GM12892 (cell line): Measurements from ENCODE around the gene PCED1B.
"Not testable (repeated sequence)": the region's sequence is repeated elsewhere in the genome, so short reads cannot be mapped to it uniquely, and the experiment has no call there.

ENCODE experiments used
- DNase-seq: peaks from one replicate; pipeline ENCODE4 v3.0.0; 2011; ENCODE audit not compliant: insufficient read length
- FAIRE-seq: peaks from 2 replicates; lab custom pipeline; 2011; peaks lifted over from hg19 to GRCh38; lab: Jason Lieb, UNC
- POLR2A ChIP-seq: IDR thresholded peaks from 2 replicates; pipeline ENCODE4 v1.6.1; 2011; ENCODE audit warnings: low read depth, low read length, control low read depth
- POLR2AphosphoS5 ChIP-seq: IDR thresholded peaks from 2 replicates; pipeline ENCODE4 v1.6.1; 2011; ENCODE audit warnings: low read depth, low read length, control low read depth
- TAF1 ChIP-seq: IDR thresholded peaks from 2 replicates; pipeline ENCODE4 v1.6.1; 2011; ENCODE audit warnings: low read depth, mild to moderate bottlenecking, control low read depth, low read length, borderline replicate concordance

Gene PCED1B

GRCh38 chr12:47165934-47166333, 86.5 kb downstream of the PCED1B start:
- TF ChIP-seq POLR2AphosphoS5 (no peak), TAF1 (no peak), POLR2A (no peak)
- FAIRE-seq (no peak), DNase-seq (no peak)

- FAIRE-seq (no peak), DNase-seq (no peak)
- TF ChIP-seq POLR2A (no peak), TAF1 (no peak), POLR2AphosphoS5 (no peak)
Measured at GRCh38 chr12:47166365-47166764, 86.9 kb downstream of the PCED1B start.

- not testable (repeated sequence) for FAIRE-seq
Measured at GRCh38 chr12:47170281-47170680, 90.9 kb downstream of the PCED1B start.

DNA sequence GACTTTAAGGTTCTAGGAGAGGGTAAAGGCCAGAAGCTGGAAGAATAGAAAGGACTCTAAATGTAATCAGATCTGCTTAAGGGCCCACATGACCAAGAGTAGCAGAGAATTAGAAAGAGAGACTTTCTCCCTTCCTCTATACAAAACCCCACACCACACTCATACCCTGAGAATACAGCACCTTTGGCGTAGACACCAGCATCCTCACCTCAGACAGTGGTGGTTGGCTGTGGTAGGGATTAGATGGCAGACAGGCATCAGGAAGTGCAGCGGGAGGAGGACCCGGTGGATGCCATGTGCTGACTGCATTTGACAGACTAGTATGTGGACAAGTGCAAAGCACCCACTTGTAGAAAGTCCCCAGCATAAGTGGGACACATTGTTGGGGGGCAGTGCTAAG, 98.6 kb downstream of the PCED1B start:
- no peak for FAIRE-seq
- DNase-seq: no peak
- TF ChIP-seq TAF1 (no peak), POLR2A (no peak), POLR2AphosphoS5 (no peak)

More at GRCh38 chr12:47170281-47170680, 90.9 kb downstream of the PCED1B start:
- DNase-seq: not testable (repeated sequence)

DNA sequence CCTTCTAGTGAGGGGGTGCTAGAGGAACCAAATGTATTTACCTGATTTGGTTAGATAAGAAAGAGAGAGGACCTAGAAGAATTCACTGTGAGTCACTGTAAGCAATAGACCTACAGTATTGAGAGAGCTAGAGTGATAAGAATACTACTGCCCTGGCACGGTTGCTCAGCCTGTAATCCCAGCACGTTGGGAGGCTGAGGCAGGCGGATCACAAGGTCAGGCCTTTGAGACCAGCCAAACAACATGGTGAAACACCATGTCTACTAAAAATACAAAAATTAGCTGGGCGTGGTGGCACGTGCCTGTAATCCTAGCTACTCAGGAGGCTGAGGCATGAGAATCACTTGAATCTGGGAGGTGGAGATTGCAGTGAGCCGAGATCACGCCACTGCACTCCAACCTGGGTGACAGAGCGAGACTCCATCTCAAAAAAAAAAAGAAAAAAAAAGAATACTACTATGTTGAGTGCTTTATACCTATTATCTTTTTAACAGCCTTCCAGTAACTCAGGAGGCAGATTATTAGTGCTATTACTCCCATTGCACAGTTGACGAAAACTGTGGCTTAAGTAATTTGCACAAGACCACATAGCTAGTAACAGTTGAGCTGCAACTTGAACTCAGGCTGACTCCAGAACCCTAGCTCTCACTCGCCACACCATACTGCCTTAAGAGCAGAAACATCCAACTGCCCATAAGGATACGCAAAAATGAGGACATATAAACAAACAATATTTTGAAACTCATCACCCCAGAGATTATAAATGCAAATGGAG, 102.9 kb downstream of the PCED1B start:
- not testable (repeated sequence) for DNase-seq, FAIRE-seq

DNA sequence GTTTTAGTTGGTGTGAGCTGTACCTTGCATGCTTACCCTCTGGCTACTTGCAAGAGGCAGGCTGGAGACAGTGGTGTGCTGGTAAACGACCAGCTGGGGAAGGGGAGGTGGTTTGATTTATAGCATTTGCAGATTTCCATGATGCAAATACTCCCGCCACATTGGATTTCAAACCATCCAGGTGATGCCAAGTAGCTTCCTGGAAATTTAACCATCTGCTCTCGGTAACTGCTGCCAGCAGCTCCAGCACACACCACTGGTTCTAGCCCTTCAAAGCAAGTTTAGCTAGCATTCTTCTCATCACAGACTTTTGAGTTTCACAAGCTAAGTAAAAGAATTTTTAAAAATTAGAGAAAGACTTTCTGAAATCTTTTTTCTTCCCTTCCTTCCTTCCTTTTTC, 104.8 kb downstream of the PCED1B start:
- TF ChIP-seq TAF1: no peak
- DNase-seq (no peak), FAIRE-seq (no peak)

GRCh38 chr12:47184813-47185212, 105.4 kb downstream of the PCED1B start:
- no peak for FAIRE-seq
- DNase-seq: no peak
- no peak for TF ChIP-seq POLR2AphosphoS5
- no peak for TF ChIP-seq POLR2A
- TF ChIP-seq TAF1: no peak

DNA sequence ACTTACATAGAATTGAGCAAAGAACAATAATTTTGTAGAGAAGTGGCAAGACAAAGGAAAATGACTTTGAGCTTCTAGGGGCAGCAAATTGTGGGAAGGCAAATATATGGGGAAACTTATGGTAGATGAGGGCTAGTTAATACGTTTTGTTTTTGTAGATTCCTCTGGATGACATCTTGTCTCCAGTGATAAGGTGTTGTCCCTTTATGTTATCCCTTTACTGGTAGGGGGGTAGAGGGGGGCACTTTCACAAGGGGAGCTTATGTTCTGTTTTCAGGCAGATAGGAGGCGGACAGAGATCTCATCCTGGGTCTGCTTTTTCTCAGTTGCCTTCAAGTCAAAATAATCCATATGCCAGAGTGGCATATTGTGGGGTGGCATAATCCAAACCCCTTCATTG, 106.8 kb downstream of the PCED1B start:
- no peak for TF ChIP-seq TAF1
- no peak for DNase-seq
- no peak for FAIRE-seq

- TF ChIP-seq TAF1 (no peak), POLR2A (no peak), POLR2AphosphoS5 (no peak)
- DNase-seq: no peak
- FAIRE-seq: no peak
Measured at GRCh38 chr12:47188576-47189441, 109.4 kb downstream of the PCED1B start.

DNA sequence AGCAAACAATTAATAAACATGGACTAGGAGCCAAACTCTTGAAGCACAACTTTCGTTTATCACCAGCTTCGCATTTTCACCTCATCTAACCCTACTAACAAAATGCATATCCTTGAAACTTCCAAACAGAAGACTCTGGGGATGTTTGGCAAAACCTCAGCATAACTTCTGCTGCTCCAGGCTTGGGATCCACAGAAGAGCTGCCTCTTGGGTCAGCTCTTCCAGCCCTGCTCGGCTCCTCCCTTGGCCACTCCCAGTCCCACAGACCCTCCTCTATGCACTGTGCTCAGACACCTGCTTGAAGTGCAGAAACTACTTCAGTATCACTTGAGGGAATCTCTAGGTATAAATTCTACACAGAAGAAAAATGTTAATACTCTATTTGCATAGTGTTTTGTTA, 110.3 kb downstream of the PCED1B start:
- FAIRE-seq (no peak), DNase-seq (no peak)
- TF ChIP-seq TAF1 (no peak), POLR2A (no peak), POLR2AphosphoS5 (no peak)

GRCh38 chr12:47190271-47190750, 110.9 kb downstream of the PCED1B start:
- no peak for TF ChIP-seq POLR2A
- TF ChIP-seq POLR2AphosphoS5: no peak
- FAIRE-seq: no peak
- no peak for DNase-seq

DNA sequence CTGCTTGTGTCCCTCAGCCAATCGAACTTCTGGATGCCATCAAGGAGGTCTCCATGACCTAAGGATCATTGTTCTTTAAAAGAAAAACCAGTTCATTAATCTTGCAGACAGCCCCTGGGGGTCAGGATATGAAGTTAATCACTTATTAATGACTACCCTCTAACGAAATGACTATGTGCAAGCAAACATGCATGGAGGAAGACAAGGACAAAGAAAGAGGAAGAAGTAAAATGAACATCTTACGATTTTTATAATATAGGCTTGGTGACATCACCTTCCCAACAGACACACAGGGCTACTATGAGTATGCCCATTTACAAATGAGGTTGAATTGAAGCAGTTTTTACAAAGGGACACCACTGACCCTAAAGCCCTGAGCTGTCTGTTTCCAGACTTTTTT, 111.5 kb downstream of the PCED1B start:
- no peak for DNase-seq
- TF ChIP-seq POLR2A: no peak
- no peak for TF ChIP-seq POLR2AphosphoS5
- no peak for TF ChIP-seq TAF1
- no peak for FAIRE-seq

DNA sequence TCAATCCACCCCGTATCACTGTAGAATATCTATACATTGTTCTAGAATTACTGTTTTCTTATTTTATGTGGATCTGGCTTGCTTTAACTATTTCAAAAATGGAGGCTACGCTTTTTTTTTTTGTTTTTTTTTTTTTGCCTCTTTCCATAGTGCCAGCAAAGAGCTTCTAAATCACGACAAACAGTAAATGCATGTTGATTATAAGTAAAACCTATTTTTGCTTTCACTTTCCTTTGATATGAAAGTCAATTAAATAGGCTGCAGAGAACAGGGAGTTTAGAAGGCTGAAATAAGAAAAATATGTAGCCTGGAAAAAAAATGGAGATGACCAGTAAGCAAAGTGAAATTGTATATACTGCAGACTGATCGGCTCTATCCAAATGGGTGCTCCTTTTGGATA, 112.6 kb downstream of the PCED1B start:
- FAIRE-seq: no peak
- no peak for DNase-seq

More for the DNA sequence above, 112.6 kb downstream of the PCED1B start:
- no peak for TF ChIP-seq POLR2A
- no peak for TF ChIP-seq TAF1
- TF ChIP-seq POLR2AphosphoS5: no peak
